Suprapubic skin (tissue), 4 donors: ENCODE data around the gene OR9A4.

Experiments
- EP300 ChIP-seq: sonication (generic); formaldehyde crosslinking; IDR thresholded peaks from one replicate; pipeline ENCODE4 v1.6.1; 2017; ENCODE audit warnings: antibody characterized with exemption
- POLR2A ChIP-seq, 2 donors: fragments of 450-650 bp; IDR thresholded peaks; one replicate each; pipeline ENCODE4 v1.6.1; 2017; ENCODE audit warnings: antibody characterized with exemption in 2 of 2, mild to moderate bottlenecking in 2 of 2, moderate library complexity in 2 of 2
- POLR2AphosphoS5 ChIP-seq, 3 donors: sonication (generic); formaldehyde crosslinking; IDR thresholded peaks; one replicate each; pipeline ENCODE4 v1.6.1; 2017; ENCODE audit warnings: antibody characterized with exemption in 3 of 3
- TF ChIP-seq, protein P1 (sequence below), 2 donors: fragments of 200-600 bp in 1 of 2; fragments of 450-650 bp in 1 of 2; sonication (generic) in 1 of 2; IDR thresholded peaks; one replicate each; pipeline ENCODE4 v1.5.1; 2016 to 2019; ENCODE audit warnings: antibody characterized with exemption in 2 of 2, mild to moderate bottlenecking in 1 of 2, moderate library complexity in 1 of 2

DNA sequence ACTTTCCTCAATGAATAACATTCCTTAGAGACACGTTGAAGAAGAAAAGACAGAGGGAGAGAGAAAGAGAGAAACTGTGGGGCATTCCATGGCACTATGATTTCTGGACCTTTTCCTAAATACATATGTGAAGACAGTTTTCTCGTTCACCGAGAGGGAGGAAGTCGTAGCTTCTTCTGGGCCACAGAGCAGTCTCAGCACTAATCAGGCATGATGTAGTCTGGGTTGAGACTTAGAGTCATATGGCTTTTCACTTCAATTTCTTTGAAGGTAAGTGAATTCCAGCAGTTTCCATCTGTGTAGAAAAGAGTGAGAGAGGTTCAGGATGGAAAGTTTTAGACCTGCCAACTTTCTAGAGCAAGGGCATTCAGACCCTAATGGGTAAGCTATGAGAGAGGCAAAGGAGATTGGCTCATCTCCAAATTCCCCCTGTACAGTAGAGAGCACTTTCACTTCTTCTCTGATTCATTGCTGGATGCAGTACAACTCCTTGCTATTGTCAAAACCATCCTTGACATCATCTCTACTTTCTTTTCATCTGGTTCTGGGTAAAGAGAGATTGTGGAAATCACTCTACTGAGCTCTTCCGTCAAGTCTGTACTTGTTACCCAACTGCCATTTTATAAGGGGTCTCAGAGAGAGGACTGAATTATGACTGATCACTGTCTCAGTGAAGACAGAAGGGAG lies 31.5 kb upstream of the OR9A4 start:
- TF ChIP-seq, protein P1, sequence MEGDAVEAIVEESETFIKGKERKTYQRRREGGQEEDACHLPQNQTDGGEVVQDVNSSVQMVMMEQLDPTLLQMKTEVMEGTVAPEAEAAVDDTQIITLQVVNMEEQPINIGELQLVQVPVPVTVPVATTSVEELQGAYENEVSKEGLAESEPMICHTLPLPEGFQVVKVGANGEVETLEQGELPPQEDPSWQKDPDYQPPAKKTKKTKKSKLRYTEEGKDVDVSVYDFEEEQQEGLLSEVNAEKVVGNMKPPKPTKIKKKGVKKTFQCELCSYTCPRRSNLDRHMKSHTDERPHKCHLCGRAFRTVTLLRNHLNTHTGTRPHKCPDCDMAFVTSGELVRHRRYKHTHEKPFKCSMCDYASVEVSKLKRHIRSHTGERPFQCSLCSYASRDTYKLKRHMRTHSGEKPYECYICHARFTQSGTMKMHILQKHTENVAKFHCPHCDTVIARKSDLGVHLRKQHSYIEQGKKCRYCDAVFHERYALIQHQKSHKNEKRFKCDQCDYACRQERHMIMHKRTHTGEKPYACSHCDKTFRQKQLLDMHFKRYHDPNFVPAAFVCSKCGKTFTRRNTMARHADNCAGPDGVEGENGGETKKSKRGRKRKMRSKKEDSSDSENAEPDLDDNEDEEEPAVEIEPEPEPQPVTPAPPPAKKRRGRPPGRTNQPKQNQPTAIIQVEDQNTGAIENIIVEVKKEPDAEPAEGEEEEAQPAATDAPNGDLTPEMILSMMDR (IDR thresholded peaks at IDR 0.05), result no peak
- TF ChIP-seq EP300 (no peak), POLR2AphosphoS5 (IDR thresholded peaks at IDR 0.05) (no peak), POLR2A (IDR thresholded peaks at IDR 0.05) (no peak)
